ENCODE measurements around the gene UPK1A.

DNA sequence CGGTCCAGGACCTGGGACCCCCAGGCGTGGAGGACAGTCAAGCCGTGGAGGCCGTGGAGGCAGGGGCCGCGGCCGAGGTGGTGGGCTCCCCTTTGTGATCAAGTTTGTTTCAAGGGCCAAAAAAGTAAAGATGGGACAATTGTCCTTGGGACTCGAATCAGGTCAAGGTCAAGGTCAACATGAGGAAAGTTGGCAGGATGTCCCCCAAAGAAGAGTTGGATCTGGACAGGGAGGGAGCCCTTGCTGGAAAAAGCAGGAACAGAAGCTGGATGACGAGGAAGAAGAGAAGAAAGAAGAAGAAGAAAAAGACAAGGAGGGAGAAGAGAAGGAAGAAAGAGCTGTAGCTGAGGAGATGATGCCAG is 53.8 kb downstream of the UPK1A start:
- TF ChIP-seq, protein P1, sequence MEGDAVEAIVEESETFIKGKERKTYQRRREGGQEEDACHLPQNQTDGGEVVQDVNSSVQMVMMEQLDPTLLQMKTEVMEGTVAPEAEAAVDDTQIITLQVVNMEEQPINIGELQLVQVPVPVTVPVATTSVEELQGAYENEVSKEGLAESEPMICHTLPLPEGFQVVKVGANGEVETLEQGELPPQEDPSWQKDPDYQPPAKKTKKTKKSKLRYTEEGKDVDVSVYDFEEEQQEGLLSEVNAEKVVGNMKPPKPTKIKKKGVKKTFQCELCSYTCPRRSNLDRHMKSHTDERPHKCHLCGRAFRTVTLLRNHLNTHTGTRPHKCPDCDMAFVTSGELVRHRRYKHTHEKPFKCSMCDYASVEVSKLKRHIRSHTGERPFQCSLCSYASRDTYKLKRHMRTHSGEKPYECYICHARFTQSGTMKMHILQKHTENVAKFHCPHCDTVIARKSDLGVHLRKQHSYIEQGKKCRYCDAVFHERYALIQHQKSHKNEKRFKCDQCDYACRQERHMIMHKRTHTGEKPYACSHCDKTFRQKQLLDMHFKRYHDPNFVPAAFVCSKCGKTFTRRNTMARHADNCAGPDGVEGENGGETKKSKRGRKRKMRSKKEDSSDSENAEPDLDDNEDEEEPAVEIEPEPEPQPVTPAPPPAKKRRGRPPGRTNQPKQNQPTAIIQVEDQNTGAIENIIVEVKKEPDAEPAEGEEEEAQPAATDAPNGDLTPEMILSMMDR (IDR thresholded peaks at IDR 0.05): no peak
- TF ChIP-seq POLR2A (IDR thresholded peaks at IDR 0.05): no peak

All from ovary (tissue), 3 donors.